Stomach (tissue), 4 donors: ENCODE measurements around the gene SLC16A6.

ENCODE experiments used
- CTCF ChIP-seq, 7 experiments: fragments of 450-650 bp in 4 of 7; fragments of 200-600 bp in 3 of 7; sonication (generic) in 3 of 7; IDR thresholded peaks; one replicate each; pipeline ENCODE4 v1.5.1; 2016 to 2019; ENCODE audit warnings: antibody characterized with exemption in 7 of 7, control low read depth in 2 of 7, mild to moderate bottlenecking in 1 of 7
- EP300 ChIP-seq: sonication (generic); formaldehyde crosslinking; IDR thresholded peaks from one replicate; pipeline ENCODE4 v1.6.1; 2017; ENCODE audit warnings: antibody characterized with exemption
- POLR2A ChIP-seq, 4 donors: fragments of 450-650 bp; IDR thresholded peaks; one replicate each; pipeline ENCODE4 v1.6.1; 2016; ENCODE audit warnings: antibody characterized with exemption in 4 of 4, control low read depth in 2 of 4, mild to moderate bottlenecking in 1 of 4, moderate library complexity in 1 of 4
- POLR2AphosphoS5 ChIP-seq, 3 donors: sonication (generic); formaldehyde crosslinking; IDR thresholded peaks; one replicate each; pipeline ENCODE4 v1.6.1; 2016; ENCODE audit warnings: antibody characterized with exemption in 3 of 3

GRCh38 chr17:68290268-68290954 lies 516 bp downstream of the SLC16A6 start:
- TF ChIP-seq CTCF (IDR thresholded peaks at IDR 0.05) (no peak), POLR2A (IDR thresholded peaks at IDR 0.05) (no peak), POLR2AphosphoS5 (IDR thresholded peaks at IDR 0.05) (no peak), EP300 (no peak)
